Brain pericyte (primary cell): ENCODE measurements around the gene RMC1.
"Not testable (repeated sequence)": the region's sequence is repeated elsewhere in the genome, so short reads cannot be mapped to it uniquely, and the experiment has no call there.

ENCODE experiments used
- DNase-seq: peaks from one replicate; pipeline ENCODE4 v3.0.0-alpha.2; 2012; ENCODE audit warnings: low read depth, low spot score

RMC1 gene

DNA sequence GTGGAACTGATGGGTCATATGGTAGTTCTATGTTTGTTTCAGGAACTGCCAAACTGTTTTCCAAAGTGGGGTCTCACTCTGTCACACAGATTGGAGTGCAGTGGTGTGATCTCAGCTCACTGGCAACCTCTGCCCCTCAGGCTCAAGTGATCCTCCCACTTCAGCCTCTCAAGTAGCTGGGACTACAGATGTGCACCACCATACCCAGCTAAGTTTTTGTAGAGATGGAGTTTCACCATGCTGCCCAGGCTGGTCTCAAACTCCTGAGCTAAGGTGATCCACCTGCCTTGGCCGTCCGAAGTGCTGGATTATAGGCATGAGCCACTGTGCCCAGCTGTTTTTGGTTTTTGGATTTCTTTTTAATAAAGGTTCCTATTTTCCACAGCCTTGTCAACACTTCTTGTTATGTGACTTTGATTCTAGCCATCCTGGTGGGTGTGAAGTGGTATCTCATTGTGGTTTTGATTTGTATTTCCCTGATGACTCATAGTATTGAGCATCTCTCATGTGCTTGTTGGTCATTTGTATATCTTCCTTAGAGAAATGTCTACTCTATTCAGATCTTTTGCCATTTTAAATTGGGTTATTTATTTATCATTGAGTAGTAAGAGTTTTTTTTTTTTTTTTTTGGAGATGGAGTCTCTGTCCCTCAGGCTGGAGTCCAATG, 60.2 kb downstream of the RMC1 start:
- no peak for DNase-seq

DNA sequence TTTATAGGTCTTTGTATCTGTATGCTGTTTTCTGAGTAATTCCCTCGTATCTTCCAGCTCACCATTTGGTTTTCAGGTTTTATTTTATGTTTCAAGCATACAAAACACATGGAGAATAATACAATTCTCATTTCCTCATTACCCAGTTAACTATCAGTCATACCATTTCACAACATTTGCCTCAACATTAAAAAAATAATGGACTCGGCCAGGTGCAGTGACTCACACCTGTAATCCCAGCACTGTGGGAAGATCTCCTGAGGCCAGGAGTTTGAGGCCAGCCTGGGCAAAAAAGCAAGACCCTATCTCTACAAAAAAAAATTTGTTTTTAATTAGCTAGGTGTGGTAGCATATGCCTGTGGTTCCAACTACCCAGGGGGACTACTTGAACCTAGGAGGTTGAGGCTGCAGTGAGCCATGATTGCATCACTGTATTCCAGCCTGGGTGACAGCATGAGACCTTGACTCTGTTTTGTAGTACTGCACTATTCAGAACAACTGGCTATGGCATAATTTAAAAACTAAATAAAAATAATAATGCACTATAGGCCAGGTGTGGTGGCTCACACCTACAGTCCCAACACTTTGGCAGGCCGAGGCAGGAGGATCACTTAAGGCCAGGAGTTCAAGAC, 62.7 kb downstream of the RMC1 start:
- no peak for DNase-seq

DNA sequence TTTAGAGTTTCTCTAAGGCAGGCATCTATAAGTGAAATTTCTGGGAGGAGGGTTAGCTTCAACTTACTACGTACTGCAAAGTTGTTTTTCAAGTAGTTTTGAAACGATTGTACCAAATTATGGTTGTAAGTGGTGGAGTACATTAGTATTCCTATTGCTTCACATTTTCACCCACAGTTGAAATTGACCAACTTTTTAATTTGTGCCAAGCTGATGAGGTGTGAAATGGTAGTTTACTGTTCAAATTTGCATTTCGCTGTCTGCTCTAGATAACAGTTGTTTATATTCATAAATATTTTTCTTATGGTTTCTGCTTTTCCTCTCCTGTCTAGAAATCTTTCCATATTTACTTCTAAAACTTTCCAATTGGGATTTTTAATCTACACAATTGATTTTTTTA, 64.4 kb downstream of the RMC1 start:
- DNase-seq: no peak

DNA sequence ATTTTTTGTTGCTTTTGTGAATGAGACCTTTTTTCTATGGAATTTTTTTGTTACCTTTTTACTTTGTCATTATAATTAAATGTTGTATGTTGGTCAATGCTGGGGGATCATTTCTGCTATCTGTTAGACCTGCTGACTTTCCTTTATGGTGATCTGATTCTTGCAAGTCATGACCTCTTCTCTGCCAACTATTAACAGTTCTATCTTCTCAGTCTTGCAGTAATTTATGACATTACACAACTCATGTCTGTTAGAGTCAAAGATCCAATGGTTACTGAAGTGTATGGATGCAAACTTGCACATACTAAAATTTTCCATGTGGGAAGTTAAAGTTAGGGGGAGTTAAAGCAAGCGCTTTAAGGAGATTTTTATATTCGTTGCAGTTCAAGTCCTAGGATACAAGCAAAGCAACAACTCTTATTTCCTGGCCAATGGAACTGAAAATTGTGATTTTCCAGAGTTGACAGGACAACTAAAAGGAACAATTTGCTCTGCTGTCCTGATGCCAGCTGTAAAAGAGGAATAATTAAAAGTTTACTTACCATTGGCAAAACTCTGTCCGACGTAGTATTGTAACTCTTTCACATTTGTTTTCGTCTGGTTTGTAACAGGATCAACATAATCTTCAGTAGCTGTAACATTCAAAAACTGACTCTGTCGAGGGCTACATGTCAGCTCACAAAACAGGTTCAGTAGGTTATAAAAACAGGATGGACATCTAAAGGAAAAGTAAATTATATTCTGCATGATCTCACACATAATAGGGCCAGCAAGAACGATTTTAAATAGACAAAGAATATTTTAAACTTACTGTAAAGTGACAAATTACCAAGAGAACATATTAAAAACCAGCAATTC, 65.2 kb downstream of the RMC1 start:
- DNase-seq: no peak

DNA sequence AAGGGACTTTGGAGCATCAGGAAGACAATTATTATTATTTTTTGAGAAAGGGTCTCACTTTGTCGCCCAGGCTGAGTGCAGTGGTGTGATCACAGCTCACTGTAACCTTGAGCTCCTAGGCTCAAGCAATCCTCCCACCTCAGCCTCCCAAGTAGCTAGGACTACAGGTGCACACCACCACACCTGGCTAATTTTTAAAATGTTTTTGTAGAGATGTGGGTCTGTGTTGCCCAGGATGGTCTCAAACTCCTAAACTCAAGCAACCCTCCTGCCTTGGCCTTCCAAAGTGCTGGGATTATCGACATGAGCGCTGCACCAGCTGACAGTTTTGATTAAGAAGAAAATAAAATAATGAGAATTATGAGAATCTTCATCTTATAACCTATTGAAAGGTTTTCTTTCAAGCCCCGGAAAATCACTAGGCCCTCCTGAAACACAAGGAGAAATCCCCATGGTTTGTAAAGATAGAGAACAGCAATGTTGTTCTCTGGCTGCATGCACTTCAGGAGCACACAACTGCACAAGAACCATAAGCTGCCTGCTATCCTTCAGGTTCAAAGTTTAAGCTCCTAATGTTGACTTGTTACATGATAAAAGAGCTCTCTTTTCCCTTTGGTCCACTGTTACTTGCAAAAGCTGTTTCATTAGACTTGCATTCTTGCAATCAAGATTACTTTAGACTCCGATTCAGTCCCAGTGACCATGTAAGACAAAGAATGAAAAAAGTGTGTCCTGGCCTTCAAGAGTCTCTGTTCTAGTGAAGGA, 66.2 kb downstream of the RMC1 start:
- no peak for DNase-seq

DNA sequence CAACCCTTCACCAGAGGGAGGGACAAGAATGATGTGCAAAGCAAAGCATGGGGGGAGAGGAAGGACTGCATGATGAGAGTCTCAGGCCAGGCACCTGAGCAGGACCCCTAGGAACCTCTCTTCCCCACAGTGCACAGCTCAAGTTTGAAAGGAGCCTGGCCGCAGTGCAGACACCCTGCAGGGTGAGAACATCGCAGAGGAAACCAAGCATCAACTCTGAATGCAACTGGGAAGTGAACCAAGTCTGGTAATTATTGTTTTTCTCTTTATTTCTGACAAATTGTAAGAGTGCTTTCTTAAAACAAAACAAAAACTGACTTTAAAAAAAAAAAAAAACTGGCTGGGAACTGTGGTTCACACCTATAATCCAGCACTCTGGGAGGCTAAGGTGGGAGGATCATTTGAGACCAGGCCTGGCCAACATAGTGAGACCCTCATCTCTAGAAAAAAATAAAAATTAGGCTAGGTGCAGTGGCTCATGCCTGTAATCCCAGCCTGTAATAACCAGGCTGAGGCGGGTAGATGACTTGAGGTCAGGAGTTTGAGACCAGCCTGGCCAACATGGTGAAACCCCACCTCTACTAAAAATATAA, 67.7 kb downstream of the RMC1 start:
- DNase-seq: no peak

DNA sequence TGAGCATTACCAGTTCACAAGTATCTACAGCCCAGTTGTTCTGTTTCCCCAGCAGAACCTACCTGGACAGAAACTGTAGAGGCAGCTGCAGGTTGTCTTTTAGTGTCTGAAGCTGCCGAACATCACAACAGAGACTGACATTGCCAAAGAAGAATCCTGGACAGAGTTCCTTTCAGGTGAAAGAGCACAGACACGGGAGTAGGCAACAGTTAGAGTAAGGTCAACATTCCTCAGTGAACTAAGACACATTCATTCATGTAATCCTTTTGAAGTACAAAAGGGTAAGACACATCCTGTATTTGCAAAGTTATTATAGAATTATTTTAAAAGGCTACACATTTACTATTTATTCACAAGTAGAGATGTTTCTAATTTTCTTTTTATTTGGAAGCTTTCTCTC, 68.7 kb downstream of the RMC1 start:
- DNase-seq: no peak

DNA sequence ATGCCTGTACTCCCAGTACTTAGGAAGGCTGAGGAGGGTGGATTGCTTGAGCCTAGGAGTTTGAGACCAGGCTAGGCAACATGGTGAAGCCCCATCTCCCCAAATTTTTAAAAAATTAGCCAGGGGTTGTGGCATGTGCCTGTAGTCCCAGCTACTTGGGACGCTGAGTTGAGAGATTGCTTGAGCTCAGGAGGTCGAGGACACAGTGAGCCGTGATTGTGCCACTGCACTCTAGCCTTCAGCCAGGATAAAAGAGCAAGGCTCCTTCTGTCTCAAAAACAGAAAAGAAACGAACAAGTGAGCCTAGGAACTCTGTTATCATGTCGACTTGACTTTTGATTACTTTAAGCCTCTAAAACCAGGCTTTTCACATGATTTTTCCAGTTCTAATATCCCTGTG, 69.3 kb downstream of the RMC1 start:
- no peak for DNase-seq

DNA sequence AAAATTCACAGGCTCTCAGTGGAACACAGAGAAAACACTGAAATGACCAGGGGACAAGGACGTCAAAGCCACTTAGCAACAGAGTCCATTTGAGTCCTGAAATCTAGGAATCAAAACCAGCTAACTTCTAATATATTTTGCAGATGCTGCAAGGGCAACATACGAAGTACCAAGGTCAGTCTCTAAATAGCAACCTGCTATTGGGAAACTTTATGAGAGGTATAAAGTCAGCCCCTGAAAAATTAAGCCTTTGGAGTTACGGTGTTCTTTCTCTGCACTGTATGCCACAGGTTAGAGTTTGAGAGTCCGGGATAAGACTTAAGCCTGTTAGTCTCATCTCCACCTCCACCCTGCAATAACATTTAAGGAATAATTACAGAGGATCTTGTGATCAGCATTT, 69.7 kb downstream of the RMC1 start:
- DNase-seq: no peak

DNA sequence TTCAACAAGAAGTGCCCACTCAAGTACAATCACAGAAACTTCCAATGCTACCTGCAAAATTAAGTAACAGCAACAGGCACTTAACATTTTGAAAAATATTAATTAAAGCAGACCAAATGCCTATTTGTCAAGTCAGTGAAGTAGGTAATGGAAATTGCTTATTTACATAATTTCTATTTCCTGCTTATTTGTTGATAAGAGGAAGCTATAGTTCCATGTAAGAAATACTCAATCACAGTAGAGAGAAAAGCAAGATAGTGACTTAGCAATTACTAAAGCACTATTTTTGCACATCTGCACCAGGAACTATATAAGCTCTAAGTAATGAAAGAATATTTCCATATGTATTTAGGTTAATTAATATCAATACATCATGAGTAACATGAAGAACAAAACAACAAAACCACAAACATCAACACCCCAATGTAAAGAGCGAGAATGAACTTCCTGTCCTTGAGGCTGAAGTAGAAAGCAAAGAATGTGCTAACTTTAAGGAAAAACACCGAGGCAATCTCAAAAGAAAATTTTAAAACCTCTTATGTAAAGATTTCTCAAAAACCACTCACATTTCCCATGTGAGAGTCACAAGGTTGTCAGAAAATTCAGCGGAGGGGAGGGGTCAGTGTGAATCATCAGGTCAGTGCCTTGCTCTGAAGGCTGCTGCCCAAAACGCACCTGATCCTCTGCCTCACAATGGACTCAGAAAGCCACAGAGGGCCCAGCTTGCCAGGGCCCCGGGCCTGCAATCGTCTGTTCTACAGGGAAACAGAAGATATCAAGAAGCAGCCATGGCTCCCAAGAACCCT, 70.5 kb downstream of the RMC1 start:
- DNase-seq: no peak

DNA sequence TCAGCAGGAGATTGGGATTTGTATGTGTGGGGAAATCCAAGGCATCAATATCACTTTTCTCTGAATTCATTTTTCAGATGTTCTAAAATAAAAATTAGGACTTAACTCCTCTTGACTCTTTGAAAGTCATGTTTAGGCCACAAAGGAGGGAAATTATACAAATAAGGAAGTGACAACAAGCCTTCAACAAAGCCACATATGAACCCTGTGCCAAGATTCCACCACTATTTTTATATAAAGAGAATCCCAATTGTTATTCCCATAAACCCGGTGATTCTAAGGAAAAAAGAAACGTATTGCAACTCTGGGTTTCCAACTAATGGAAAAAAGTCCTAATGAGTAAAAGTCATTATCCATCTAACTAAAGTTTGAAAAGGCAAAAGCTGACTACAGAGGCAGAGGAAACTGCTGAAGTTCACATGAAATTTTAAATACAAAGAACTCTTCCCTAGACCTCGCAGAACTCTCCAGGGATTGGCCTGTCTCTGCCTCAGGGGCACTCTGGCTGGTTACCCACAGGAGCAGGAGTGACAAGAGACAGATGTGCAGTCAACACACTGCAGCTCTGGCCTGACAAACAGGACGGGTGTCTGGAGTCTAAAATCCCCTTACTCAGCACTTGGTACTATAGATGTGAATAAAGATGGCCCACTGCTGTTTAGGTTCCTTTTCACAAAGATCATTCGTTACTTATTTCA, 71.4 kb downstream of the RMC1 start:
- no peak for DNase-seq

DNA sequence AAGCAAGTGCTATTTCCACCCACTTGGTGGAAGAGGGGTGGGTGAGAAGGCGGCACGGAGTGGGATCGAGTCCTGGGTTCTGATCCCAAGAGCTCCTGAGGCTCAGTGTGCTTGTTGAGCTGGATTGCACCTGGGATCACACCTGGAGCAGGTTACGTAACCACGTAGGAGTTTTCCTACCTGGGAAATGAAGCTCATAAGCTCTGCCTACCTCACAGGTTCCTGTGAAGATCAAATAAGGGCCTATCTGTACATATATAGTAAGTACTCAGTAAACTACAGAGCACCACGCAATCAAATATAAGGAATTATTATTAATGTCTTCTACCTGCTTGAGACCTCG, 72.0 kb downstream of the RMC1 start:
- no peak for DNase-seq

DNA sequence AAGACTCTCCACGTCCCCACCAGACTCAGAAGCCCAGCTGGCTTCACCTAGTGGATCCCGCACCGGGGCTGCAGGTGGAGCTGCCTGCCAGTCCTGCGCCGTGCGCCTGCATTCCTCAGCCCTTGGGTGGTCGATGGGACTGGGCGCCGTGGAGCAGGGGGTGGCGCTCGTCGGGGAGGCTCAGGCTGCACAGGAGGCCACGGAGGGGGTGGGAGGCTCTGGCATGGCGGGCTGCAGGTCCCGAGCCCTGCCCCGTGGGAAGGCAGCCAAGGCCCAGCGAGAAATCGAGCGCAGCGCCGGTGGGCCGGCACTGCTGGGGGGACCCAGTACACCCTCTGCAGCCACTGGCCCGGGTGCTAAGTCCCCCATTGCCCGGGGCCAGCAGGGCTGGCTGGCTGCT, 74.2 kb downstream of the RMC1 start:
- not testable (repeated sequence) for DNase-seq

DNA sequence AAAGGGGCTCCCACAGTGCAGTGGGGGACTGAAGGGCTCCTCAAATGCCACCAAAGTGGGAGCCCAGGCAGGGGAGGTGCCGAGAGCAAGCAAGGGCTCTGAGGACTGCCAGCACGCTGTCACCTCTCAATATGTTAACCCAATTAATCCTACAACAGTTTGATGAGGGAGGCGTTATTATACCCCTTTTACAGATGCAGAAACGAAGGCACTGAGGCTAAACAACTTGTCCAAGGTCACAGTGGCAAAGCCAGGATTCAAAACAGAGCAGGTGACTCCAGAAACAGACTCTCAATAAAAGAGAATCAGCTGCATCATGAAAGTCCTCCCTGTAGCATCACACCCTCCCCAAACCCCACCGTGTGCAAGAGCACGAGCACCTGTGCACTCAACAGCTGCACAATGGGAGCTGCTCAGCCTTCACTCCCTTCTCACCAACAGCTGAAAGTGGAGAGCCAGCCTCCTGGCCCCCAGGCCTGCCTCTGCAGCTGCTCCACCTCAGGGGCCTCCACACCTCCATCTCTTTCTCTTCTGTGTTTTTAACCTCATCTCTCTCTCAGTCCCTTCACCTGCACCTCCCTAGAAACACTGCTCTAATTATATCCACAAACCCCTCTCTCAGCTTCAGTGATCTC, 74.9 kb downstream of the RMC1 start:
- no peak for DNase-seq

DNA sequence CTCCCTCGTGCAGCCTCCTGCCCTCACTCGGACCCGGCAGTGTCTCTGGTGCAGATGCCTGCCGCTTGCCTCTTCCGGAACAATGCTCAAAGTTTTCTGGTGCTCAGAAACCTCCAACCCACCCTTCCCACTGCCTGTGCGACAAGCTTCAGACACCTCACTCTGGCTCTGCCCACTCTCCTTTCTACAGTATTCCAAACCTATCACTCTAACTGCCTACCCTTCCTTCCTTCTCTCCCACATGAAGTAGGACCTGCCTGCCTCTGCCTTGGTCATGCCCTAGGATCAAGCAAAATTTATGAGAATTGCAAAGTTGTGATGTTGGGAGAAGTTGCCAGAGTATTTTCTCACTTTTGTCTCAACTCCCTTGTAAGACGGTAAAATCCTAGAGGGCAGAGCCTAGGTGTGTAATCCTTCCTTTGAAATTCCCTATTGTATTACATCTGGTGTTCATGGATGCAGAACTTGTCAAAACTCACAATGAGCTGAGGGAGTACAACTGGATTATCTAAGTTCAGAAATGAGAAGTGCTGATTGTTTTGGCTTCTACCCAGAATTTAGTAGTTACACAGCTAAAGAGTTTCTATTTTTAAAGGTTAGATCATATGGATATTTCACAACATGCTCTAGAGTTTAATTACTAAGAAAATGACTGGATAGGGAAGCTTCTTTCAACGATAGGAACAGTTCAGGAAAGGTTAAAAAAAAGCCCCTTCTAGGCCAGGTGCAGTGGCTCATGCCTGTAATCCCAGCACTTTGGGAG, 75.8 kb downstream of the RMC1 start:
- DNase-seq: no peak

DNA sequence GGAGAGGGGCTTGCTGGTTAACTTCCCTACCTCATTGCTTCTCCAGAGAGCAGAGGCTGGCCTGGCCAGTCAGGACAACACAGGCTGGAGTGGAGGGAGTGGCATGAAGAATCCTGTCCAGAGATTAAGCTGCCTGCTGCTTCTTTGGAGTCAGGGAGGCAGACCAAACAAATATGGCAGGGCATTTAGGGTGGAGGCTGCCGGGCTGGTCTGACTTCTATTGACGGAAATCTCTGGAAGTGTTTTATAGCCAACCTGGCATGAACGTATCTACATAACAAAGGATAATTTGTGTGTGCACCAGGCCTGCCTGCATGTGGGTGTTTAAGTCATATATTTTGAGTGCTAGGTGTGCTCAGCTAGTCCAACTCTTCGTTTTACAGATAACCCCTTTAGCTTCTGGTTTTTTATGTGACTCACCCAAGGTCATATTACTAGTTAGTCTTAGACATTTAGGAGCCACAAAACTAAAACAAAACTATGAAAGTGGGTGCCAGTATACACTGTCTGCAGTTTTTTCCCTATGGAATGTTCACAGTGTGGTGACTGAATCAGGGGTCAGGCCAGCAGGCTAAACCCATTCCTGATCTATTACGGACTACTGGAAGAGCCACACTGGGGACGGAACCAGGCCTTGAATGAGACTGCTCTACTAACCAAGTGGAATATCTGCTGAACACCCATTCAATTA, 77.5 kb downstream of the RMC1 start:
- DNase-seq: no peak
